Uterus (tissue), 4 donors: ENCODE results near the gene GJB5. TPM values are rescaled to one million over a fixed set of nuclear protein-coding genes. Genes with fewer than 3 reads are reported as not detected.

ENCODE experiments used
- DNase-seq, 2 donors: peaks; one replicate each; pipeline ENCODE4 v3.0.0-alpha.2; 2019 to 2020
- H3K27ac ChIP-seq, 2 donors: fragments of 200-600 bp; sonication (generic); 1 replicate in 1 of 2; 2 replicates in 1 of 2; pipeline ENCODE4 v1.5.1; 2016 to 2018
- H3K27me3 ChIP-seq, 2 donors: fragments of 200-600 bp; sonication (generic); one replicate each; pipeline ENCODE4 v1.5.1; 2018 to 2019; ENCODE audit warnings: control low read depth in 1 of 2
- H3K36me3 ChIP-seq, 2 donors: fragments of 200-600 bp; sonication (generic); one replicate each; pipeline ENCODE4 v1.5.1; 2019; ENCODE audit warnings: control low read depth in 1 of 2
- H3K4me1 ChIP-seq, 2 donors: fragments of 200-600 bp; sonication (generic); one replicate each; pipeline ENCODE4 v1.5.1; 2018 to 2019; ENCODE audit warnings: control low read depth in 1 of 2
- H3K4me3 ChIP-seq, 2 donors: fragments of 200-600 bp; sonication (generic); 1 replicate in 1 of 2; 2 replicates in 1 of 2; pipeline ENCODE4 v1.5.1; 2018 to 2019; ENCODE audit warnings: mild to moderate bottlenecking in 1 of 2
- H3K9me3 ChIP-seq, 2 donors: fragments of 200-600 bp; sonication (generic); one replicate each; pipeline ENCODE4 v1.5.1; 2019; ENCODE audit warnings: control low read depth in 1 of 2
- POLR2A ChIP-seq, 2 donors: fragments of 450-650 bp; IDR thresholded peaks; one replicate each; pipeline ENCODE4 v1.6.1; 2016; ENCODE audit warnings: antibody characterized with exemption in 2 of 2, mild to moderate bottlenecking in 1 of 2, moderate library complexity in 1 of 2
- intact Hi-C: fragments of 100-400 bp; cut with DNase I; formaldehyde crosslinking; loops from one replicate; pipeline ENCODE4 v1.15.1; 2023; ENCODE audit warnings: low total_unique reads
- total RNA-seq, 4 donors: library from RNA; depleted of rRNA in 3 of 4; stranded (reverse); fragments of >200 nt in 3 of 4; gene quantifications; one replicate each; pipeline versions ENCODE4 v1.1.0 to v1.2.4, GENCODE V29; 2014 to 2023
- TF ChIP-seq, protein P1 (sequence below), 4 experiments: fragments of 200-600 bp in 2 of 4; fragments of 450-650 bp in 2 of 4; sonication (generic) in 2 of 4; IDR thresholded peaks; one replicate each; pipeline ENCODE4 v1.5.1; 2016 to 2019; ENCODE audit warnings: antibody characterized with exemption in 4 of 4, mild to moderate bottlenecking in 2 of 4, moderate library complexity in 1 of 4
- donor health status: DM: yes; HTN: yes; CAD: no.

The GJB5 gene
- total RNA-seq: under 1 TPM in 1 of 4 donors, not detected in 3; 0.41 TPM

DNA sequence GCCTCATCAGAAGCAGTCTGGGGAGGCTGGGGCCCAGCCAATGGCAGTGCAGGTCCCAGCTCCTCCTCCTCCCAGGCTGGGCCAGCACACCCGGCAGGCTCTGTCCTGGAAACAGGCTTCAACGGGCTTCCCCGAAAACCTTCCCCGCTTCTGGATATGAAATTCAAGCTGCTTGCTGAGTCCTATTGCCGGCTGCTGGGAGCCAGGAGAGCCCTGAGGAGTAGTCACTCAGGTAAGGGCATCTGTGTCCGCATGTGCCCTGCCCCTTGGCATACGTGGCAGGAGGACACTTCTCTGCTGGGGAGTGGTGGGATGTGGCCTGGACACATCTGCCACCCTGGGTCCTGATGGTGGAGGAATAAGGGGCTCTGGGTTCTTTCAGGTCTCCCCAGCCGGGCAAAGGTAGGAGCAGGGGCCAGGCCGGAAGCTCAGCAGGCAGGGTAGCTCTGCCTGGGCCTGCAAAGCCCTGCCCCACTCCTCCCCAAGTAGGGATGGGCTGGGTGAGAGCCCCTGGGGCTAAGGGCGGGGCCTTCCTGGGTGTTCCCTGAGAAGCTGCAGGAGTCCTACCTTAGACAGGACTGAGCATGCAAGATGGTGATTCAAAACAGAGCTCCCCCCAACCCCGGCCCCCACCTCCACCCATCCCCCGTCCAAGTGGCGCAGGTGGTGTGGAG, at the start of gene GJB5:
Gene GJB5, plus strand, starts transcription at position 84 of the 674 bp plus-strand sequence. CDS start 2,284 bp downstream, outside the sequence.
- no peaks in the 10 kb centered on the region for H3K4me1 ChIP-seq
- intact Hi-C loops: no loop called here
- TF ChIP-seq, protein P1, sequence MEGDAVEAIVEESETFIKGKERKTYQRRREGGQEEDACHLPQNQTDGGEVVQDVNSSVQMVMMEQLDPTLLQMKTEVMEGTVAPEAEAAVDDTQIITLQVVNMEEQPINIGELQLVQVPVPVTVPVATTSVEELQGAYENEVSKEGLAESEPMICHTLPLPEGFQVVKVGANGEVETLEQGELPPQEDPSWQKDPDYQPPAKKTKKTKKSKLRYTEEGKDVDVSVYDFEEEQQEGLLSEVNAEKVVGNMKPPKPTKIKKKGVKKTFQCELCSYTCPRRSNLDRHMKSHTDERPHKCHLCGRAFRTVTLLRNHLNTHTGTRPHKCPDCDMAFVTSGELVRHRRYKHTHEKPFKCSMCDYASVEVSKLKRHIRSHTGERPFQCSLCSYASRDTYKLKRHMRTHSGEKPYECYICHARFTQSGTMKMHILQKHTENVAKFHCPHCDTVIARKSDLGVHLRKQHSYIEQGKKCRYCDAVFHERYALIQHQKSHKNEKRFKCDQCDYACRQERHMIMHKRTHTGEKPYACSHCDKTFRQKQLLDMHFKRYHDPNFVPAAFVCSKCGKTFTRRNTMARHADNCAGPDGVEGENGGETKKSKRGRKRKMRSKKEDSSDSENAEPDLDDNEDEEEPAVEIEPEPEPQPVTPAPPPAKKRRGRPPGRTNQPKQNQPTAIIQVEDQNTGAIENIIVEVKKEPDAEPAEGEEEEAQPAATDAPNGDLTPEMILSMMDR (IDR thresholded peaks at IDR 0.05): no peak
- TF ChIP-seq POLR2A (IDR thresholded peaks at IDR 0.05): no peak
- no peaks in the 10 kb centered on the region for H3K9me3 ChIP-seq
- no peak within 1 kb of the TSS for H3K27ac ChIP-seq
- no peaks in the 10 kb centered on the region for H3K27me3 ChIP-seq
- H3K36me3 ChIP-seq: no peaks in the 10 kb centered on the region
- no peak for DNase-seq
- H3K4me3 ChIP-seq: no peak within 1 kb of the TSS

- H3K4me1 ChIP-seq: no peaks in the 10 kb centered on the region
- no peak overlapping the region for H3K27ac ChIP-seq
- intact Hi-C loops: no loop called here
- no peaks in the 10 kb centered on the region for H3K27me3 ChIP-seq
- H3K4me3 ChIP-seq: no peak overlapping the region
- TF ChIP-seq, protein P1 (IDR thresholded peaks at IDR 0.05): no peak
- TF ChIP-seq POLR2A (IDR thresholded peaks at IDR 0.05): no peak
- H3K36me3 ChIP-seq: no peaks in the 10 kb centered on the region
- DNase-seq: no peak
- no peaks in the 10 kb centered on the region for H3K9me3 ChIP-seq
Observed at GRCh38 chr1:34705077-34705476, 49.8 kb upstream of the GJB5 start.

DNA sequence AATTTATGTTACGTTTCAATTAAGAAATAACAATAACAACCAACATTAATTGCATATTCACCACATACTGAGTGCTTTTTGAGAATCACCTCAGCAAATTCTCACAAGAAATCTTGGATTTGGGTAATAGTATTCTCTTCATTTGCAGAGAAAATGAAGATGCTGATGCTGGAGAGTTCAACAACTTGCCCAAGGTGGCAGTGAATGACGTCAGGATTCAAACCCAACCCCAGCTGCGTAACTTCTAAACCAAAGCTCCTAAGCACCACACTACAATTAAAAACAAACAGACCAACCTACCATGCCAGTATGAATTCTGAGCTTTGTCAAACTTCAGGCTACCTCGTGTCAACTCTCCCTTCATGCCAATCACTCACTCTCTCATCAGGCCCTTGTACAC, 46.7 kb upstream of the GJB5 start:
- TF ChIP-seq POLR2A (IDR thresholded peaks at IDR 0.05): no peak
- TF ChIP-seq, protein P1 (IDR thresholded peaks at IDR 0.05): no peak
- Histone ChIP-seq H3K9me3 (no peaks in the 10 kb centered on the region), H3K27ac (no peak overlapping the region), H3K4me1 (no peaks in the 10 kb centered on the region), H3K27me3 (no peaks in the 10 kb centered on the region), H3K36me3 (no peaks in the 10 kb centered on the region), H3K4me3 (no peak overlapping the region)
- intact Hi-C loops: no loop called here
- DNase-seq: no peak

- no peak for TF ChIP-seq POLR2A (IDR thresholded peaks at IDR 0.05)
- TF ChIP-seq, protein P1 (IDR thresholded peaks at IDR 0.05): no peak
- Histone ChIP-seq H3K9me3 (no peaks in the 10 kb centered on the region), H3K27me3 (no peaks in the 10 kb centered on the region), H3K4me3 (no peak overlapping the region), H3K4me1 (no peaks in the 10 kb centered on the region), H3K27ac (no peak overlapping the region), H3K36me3 (no peaks in the 10 kb centered on the region)
- intact Hi-C loops: no loop called here
- no peak for DNase-seq
Observed at GRCh38 chr1:34709547-34709946, 45.3 kb upstream of the GJB5 start.

GRCh38 chr1:34710812-34711211, 44.0 kb upstream of the GJB5 start:
- no peak overlapping the region for H3K27ac ChIP-seq
- no peaks in the 10 kb centered on the region for H3K36me3 ChIP-seq
- intact Hi-C loops: no loop called here
- no peaks in the 10 kb centered on the region for H3K9me3 ChIP-seq
- H3K4me1 ChIP-seq: no peaks in the 10 kb centered on the region
- TF ChIP-seq POLR2A (IDR thresholded peaks at IDR 0.05): no peak
- TF ChIP-seq, protein P1 (IDR thresholded peaks at IDR 0.05): no peak
- no peak for DNase-seq
- no peaks in the 10 kb centered on the region for H3K27me3 ChIP-seq
- H3K4me3 ChIP-seq: no peak overlapping the region
